RWPE2 (cell line): ENCODE data around the gene PCNX4.
A peak's percentile ranks its signal among the peaks of the same experiment; 100 is the strongest.

ENCODE experiments used
- ATAC-seq: fragments of 200-7000 bp; cut with Tn5 transposase; 3 replicates; pipeline ENCODE4 v1.9.1; 2021; ENCODE audit warnings: low read depth
- DNase-seq: peaks from one replicate; pipeline ENCODE4 v3.0.0-alpha.2; 2020; ENCODE audit warnings: low spot score
- H3K27ac ChIP-seq: fragments of 450-650 bp; 2 replicates; pipeline ENCODE4 v1.5.1; 2017; ENCODE audit warnings: mild to moderate bottlenecking; ENCODE audit not compliant: poor library complexity, severe bottlenecking
- H3K27me3 ChIP-seq: fragments of 250-450 bp; sonication (Bioruptor Pico); 2 replicates; pipeline ENCODE4 v1.5.1; 2021; ENCODE audit warnings: mild to moderate bottlenecking, moderate library complexity; ENCODE audit not compliant: insufficient read depth, poor library complexity, severe bottlenecking
- H3K36me3 ChIP-seq: fragments of 250-450 bp; sonication (Bioruptor Pico); 2 replicates; pipeline ENCODE4 v1.5.1; 2020; ENCODE audit warnings: low read depth, mild to moderate bottlenecking, moderate library complexity
- H3K4me1 ChIP-seq: fragments of 250-450 bp; sonication (Bioruptor Pico); 2 replicates; pipeline ENCODE4 v1.5.1; 2021; ENCODE audit warnings: mild to moderate bottlenecking, moderate library complexity; ENCODE audit not compliant: insufficient read depth, poor library complexity, severe bottlenecking
- H3K4me3 ChIP-seq: fragments of 250-450 bp; sonication (Bioruptor Pico); 2 replicates; pipeline ENCODE4 v1.5.1; 2021; ENCODE audit warnings: mild to moderate bottlenecking, moderate library complexity; ENCODE audit not compliant: severe bottlenecking
- H3K9me3 ChIP-seq: fragments of 250-450 bp; sonication (Bioruptor Pico); 2 replicates; pipeline ENCODE4 v1.5.1; 2021; ENCODE audit warnings: mild to moderate bottlenecking, moderate library complexity; ENCODE audit not compliant: severe bottlenecking
- TF ChIP-seq, protein P1 (sequence below): fragments of 450-650 bp; IDR thresholded peaks from one replicate; pipeline ENCODE4 v1.5.1; 2017; ENCODE audit warnings: mild to moderate bottlenecking, moderate library complexity; ENCODE audit not compliant: poor library complexity, severe bottlenecking

Gene PCNX4

DNA sequence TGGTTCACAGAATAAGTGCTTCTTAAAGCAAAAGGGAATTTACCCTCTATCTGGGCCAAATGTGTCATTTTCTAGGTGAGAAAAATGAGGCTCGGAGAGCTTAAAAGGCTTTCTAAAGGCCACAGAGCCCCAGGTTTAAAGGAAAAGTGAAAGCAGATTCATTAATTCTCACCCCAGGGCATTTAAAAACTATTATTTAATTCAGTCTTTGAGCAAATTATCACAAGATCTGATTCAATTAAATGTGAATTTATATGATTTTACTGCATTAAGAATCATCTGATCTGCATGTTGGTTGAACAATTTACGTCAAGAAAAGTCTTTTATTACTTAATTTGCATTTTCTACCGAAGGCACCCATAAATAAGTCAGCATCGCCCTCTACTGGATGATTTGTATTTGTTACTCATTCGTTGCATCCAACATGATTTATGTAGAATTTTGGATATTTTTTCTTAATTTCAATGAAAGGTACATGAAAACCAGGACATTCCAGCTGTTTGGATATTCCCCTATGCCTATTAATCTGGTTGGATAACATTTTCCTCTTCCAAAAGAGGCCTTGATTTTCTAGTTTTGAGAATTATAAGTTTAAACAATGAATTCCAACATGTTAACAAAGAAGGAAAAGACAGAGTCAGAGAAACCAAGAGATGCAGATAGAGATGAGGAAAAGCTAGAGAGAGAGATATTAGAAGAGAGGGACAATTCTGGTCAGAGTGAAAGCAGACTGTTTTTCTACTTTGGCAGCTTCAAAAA, 92.6 kb downstream of the PCNX4 start:
- ATAC-seq (no peak), DNase-seq (no peak)
- peaks cover 15% of the 10 kb centered on the region for H3K4me1 ChIP-seq
- TF ChIP-seq, protein P1, sequence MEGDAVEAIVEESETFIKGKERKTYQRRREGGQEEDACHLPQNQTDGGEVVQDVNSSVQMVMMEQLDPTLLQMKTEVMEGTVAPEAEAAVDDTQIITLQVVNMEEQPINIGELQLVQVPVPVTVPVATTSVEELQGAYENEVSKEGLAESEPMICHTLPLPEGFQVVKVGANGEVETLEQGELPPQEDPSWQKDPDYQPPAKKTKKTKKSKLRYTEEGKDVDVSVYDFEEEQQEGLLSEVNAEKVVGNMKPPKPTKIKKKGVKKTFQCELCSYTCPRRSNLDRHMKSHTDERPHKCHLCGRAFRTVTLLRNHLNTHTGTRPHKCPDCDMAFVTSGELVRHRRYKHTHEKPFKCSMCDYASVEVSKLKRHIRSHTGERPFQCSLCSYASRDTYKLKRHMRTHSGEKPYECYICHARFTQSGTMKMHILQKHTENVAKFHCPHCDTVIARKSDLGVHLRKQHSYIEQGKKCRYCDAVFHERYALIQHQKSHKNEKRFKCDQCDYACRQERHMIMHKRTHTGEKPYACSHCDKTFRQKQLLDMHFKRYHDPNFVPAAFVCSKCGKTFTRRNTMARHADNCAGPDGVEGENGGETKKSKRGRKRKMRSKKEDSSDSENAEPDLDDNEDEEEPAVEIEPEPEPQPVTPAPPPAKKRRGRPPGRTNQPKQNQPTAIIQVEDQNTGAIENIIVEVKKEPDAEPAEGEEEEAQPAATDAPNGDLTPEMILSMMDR, result peak; percentile 94
- no peaks in the 10 kb centered on the region for H3K27me3 ChIP-seq
- H3K27ac ChIP-seq, result no peak overlapping the region
- no peaks in the 10 kb centered on the region for H3K9me3 ChIP-seq
- peak overlapping the region; percentile 15 for H3K4me3 ChIP-seq
- no peaks in the 10 kb centered on the region for H3K36me3 ChIP-seq

DNA sequence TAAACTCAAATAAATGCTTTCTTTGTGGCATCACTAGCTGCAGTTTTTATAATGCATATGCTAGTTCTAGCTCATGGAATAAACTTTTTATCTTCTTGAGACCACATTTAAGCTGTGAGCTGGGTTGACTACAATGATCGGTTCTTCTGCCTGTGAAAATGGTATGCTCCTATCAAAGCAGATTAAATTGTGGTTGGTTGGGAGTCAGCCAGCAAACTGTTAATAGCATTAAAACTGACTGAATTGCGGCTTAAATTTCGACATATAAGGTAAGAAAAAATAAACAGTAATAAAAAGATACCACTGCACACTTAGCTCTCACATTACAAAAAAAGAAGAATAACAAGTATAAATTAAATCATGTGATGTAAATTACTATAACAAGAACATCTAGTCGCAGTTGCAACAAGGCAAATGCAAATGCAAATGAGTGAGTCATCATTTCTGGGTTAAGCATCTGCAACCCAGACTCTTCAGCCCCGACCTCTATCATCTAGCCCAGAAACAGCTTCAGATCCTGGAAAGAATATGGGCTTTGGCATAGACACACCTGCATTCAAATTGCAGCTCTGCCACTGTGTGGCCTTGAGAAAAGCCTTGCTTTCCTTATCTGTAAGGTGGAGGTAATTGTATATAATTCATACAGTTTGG, 93.3 kb downstream of the PCNX4 start:
- H3K4me1 ChIP-seq, result peaks cover 8% of the 10 kb centered on the region
- no peak overlapping the region for H3K27ac ChIP-seq
- H3K9me3 ChIP-seq, result no peaks in the 10 kb centered on the region
- no peaks in the 10 kb centered on the region for H3K36me3 ChIP-seq
- ATAC-seq (no peak), DNase-seq (no peak)
- TF ChIP-seq, protein P1, result no peak
- no peak overlapping the region for H3K4me3 ChIP-seq
- no peaks in the 10 kb centered on the region for H3K27me3 ChIP-seq

DNA sequence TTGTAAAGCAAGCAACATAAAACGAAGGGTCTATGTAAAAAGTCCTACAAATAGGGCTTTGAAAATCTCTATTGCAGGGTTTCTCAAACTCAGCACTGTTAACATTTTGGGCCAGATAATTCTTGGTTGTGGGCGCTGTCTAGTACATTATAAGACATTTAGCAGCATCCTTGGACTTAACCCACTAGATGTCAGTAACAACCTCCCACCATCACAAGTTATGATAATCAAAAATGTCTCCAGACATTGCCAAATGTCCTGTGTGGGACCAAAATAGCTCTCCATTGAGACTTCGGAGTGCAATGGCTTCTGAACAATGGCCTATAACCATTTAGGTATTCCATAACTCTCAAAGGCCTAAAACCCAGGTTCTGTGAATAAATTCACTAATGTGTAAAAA, 96.4 kb downstream of the PCNX4 start:
- H3K27ac ChIP-seq, result no peak overlapping the region
- H3K36me3 ChIP-seq, result no peaks in the 10 kb centered on the region
- no peak overlapping the region for H3K4me3 ChIP-seq
- H3K27me3 ChIP-seq, result no peaks in the 10 kb centered on the region
- ATAC-seq, result no peak
- H3K4me1 ChIP-seq, result peaks cover 5% of the 10 kb centered on the region
- no peaks in the 10 kb centered on the region for H3K9me3 ChIP-seq
- TF ChIP-seq, protein P1, result peak; percentile 47
- DNase-seq, result no peak

DNA sequence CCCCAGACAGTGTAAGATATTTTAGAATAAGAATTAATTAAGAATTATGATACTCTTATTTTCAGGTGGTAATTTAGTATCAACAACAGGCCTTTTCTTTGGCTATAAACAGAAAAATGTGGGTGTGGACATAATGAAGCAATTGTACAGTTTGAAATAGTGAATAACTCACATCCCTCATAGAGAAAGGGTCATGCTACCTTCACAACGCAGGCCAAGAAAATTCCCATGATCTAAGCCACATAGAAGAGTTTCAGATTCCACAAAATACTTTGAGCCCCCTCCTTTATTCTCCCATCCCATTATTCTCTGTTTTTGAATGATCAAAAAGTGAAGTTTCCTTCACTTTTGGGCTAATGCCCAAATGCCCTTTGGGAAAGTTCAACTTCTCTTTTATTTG, 97.0 kb downstream of the PCNX4 start:
- peaks cover 5% of the 10 kb centered on the region for H3K4me1 ChIP-seq
- no peak overlapping the region for H3K27ac ChIP-seq
- no peaks in the 10 kb centered on the region for H3K27me3 ChIP-seq
- DNase-seq (no peak), ATAC-seq (no peak)
- no peak overlapping the region for H3K4me3 ChIP-seq
- no peaks in the 10 kb centered on the region for H3K9me3 ChIP-seq
- TF ChIP-seq, protein P1, result no peak
- no peaks in the 10 kb centered on the region for H3K36me3 ChIP-seq
